Activated naive CD8-positive, alpha-beta T cell treated with anti-CD3 and anti-CD28 coated beads for 36 hours (primary cell): ENCODE data around the gene IGF1. TPM values are rescaled to one million over a fixed set of nuclear protein-coding genes. Genes with fewer than 3 reads are reported as not detected.
A peak's percentile ranks its signal among the peaks of the same experiment; 100 is the strongest.

Source experiments
- DNase-seq: peaks from one replicate; pipeline ENCODE4 v3.0.0; 2021
- H3K27ac Mint-ChIP-seq: one replicate; pipeline ENCODE4 v1.8.0; 2022; ENCODE audit warnings: mild to moderate bottlenecking, moderate library complexity, mixed read lengths
- H3K27me3 Mint-ChIP-seq: one replicate; pipeline ENCODE4 v1.8.0; 2022; ENCODE audit warnings: mild to moderate bottlenecking, mixed read lengths
- H3K36me3 Mint-ChIP-seq: one replicate; pipeline ENCODE4 v1.8.0; 2021; ENCODE audit warnings: mild to moderate bottlenecking, mixed read lengths
- H3K4me1 Mint-ChIP-seq: one replicate; pipeline ENCODE4 v1.8.0; 2021; ENCODE audit warnings: mixed read lengths
- H3K4me3 Mint-ChIP-seq: one replicate; pipeline ENCODE4 v1.8.0; 2022; ENCODE audit warnings: mild to moderate bottlenecking, moderate library complexity, mixed read lengths
- H3K9me3 Mint-ChIP-seq: one replicate; pipeline ENCODE4 v1.8.0; 2022; ENCODE audit warnings: mixed read lengths
- total RNA-seq, 2 experiments: library from RNA; stranded (reverse); gene quantifications; one replicate each; pipeline ENCODE4 v1.2.3, GENCODE V29; 2021

Gene IGF1
- total RNA-seq, 2 experiments from 2014 or later = 2.1 to 2.3 TPM

GRCh38 chr12:102507301-102507700 lies 26.9 kb upstream of the IGF1 start:
- Mint-ChIP-seq H3K9me3 (no peaks in the 10 kb centered on the region), H3K4me1 (no peaks in the 10 kb centered on the region), H3K27me3 (peaks cover 10% of the 10 kb centered on the region), H3K36me3 (no peaks in the 10 kb centered on the region), H3K27ac (no peak overlapping the region), H3K4me3 (no peak overlapping the region)
- no peak for DNase-seq

GRCh38 chr12:102504871-102505270 lies 24.5 kb upstream of the IGF1 start:
- Mint-ChIP-seq H3K4me3 (no peak overlapping the region), H3K4me1 (no peaks in the 10 kb centered on the region), H3K27ac (no peak overlapping the region), H3K9me3 (no peaks in the 10 kb centered on the region), H3K27me3 (peaks cover 22% of the 10 kb centered on the region), H3K36me3 (no peaks in the 10 kb centered on the region)
- DNase-seq = no peak

DNA sequence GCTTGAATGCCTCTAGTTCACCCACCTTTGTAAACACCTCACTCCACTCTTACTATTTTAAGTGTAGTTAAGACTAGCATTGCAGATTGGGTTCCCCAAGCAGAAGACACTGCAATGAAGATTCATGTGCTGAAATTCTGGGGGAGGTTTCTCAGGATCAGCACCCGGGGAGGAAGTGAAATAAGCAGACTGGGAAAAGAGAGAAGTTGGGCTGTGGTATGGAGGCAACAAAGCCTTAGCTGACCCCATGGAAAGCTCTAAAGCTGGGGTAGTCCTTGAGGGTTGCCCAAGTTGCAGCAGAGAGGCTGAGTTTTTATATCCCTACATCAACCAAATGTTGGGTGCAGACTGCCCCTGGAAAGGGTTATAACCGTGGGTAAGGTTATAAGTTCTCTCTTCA lies 23.9 kb upstream of the IGF1 start:
- Mint-ChIP-seq H3K4me3 (no peak overlapping the region), H3K27me3 (peaks cover 22% of the 10 kb centered on the region), H3K9me3 (no peaks in the 10 kb centered on the region), H3K36me3 (no peaks in the 10 kb centered on the region), H3K27ac (no peak overlapping the region), H3K4me1 (no peaks in the 10 kb centered on the region)
- no peak for DNase-seq

- Mint-ChIP-seq H3K4me3 (no peak overlapping the region), H3K27ac (no peak overlapping the region), H3K36me3 (no peaks in the 10 kb centered on the region), H3K4me1 (no peaks in the 10 kb centered on the region), H3K9me3 (no peaks in the 10 kb centered on the region), H3K27me3 (peaks cover 22% of the 10 kb centered on the region)
- DNase-seq = no peak
Measured at GRCh38 chr12:102503831-102504230, 23.5 kb upstream of the IGF1 start.

DNA sequence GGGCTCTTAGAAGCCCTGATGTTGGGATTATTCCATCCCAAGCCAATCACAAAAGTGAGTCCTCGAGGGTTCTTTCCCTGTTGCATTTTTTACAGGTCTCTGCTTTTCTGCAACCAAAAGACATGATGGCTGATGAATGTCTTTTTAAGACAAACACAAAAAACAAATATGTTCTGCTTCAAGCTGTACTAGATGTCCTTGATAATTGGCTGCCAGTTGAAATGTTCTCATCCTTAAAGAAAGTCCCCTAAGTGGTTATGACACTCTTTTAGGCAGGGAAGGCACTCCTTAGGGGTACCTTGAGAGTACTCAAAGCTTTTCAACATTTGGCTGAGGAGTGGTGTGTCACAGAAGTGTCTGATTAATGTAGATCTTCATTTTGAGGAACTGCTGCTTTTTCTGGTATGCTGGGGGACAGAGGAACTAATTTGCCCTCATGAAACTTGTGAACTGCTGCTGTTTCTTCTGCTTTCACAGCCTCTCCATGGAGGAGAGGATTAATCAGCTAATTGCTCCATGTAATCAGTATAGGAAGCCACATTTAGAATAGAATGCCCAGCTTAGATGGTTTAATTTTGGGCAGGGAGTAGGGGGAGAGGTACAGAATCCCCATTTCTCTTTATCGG lies 22.8 kb upstream of the IGF1 start:
- DNase-seq = no peak
- H3K4me1 Mint-ChIP-seq = no peaks in the 10 kb centered on the region
- H3K27me3 Mint-ChIP-seq = peaks cover 22% of the 10 kb centered on the region
- H3K27ac Mint-ChIP-seq = no peak overlapping the region
- no peaks in the 10 kb centered on the region for H3K36me3 Mint-ChIP-seq
- no peak overlapping the region for H3K4me3 Mint-ChIP-seq
- no peaks in the 10 kb centered on the region for H3K9me3 Mint-ChIP-seq

- H3K4me1 Mint-ChIP-seq = no peaks in the 10 kb centered on the region
- H3K27ac Mint-ChIP-seq = no peak overlapping the region
- H3K4me3 Mint-ChIP-seq = no peak overlapping the region
- H3K9me3 Mint-ChIP-seq = no peaks in the 10 kb centered on the region
- DNase-seq = no peak
- peaks cover 17% of the 10 kb centered on the region for H3K27me3 Mint-ChIP-seq
- H3K36me3 Mint-ChIP-seq = no peaks in the 10 kb centered on the region
Measured at GRCh38 chr12:102501773-102502172, 21.4 kb upstream of the IGF1 start.

DNA sequence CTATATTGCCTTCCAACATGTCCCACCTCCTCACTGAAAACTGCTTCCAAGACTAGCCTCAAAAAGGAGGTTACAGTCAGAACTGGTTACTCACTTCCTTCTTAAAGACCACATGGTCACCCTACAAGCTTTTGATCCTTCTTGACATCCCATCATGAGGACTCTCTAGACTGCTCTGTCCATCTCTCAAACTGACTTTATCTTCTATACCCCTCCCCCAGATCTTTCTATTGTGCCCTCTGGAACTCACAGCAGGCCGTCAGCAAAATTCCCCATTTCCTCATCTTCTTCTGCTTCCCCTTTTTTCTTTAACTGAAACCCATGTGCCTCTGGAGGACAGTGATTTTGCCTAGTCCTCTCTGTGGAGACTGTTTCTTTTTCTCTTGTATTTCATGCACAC lies 18.1 kb upstream of the IGF1 start:
- H3K4me1 Mint-ChIP-seq = no peaks in the 10 kb centered on the region
- no peaks in the 10 kb centered on the region for H3K36me3 Mint-ChIP-seq
- no peak overlapping the region for H3K4me3 Mint-ChIP-seq
- no peak for DNase-seq
- H3K27ac Mint-ChIP-seq = no peak overlapping the region
- peaks cover 31% of the 10 kb centered on the region for H3K27me3 Mint-ChIP-seq
- H3K9me3 Mint-ChIP-seq = peaks cover 3% of the 10 kb centered on the region

- peaks cover 38% of the 10 kb centered on the region for H3K27me3 Mint-ChIP-seq
- no peaks in the 10 kb centered on the region for H3K4me1 Mint-ChIP-seq
- peaks cover 6% of the 10 kb centered on the region for H3K9me3 Mint-ChIP-seq
- H3K27ac Mint-ChIP-seq = no peak overlapping the region
- DNase-seq = no peak
- no peaks in the 10 kb centered on the region for H3K36me3 Mint-ChIP-seq
- H3K4me3 Mint-ChIP-seq = no peak overlapping the region
Measured at GRCh38 chr12:102497743-102498142, 17.4 kb upstream of the IGF1 start.

- Mint-ChIP-seq H3K36me3 (no peaks in the 10 kb centered on the region), H3K27ac (no peak overlapping the region), H3K27me3 (peaks cover 38% of the 10 kb centered on the region), H3K4me3 (no peak overlapping the region), H3K9me3 (peaks cover 9% of the 10 kb centered on the region), H3K4me1 (no peaks in the 10 kb centered on the region)
- no peak for DNase-seq
Measured at GRCh38 chr12:102496591-102496990, 16.2 kb upstream of the IGF1 start.

GRCh38 chr12:102487226-102487625 lies 6.9 kb upstream of the IGF1 start:
- Mint-ChIP-seq H3K4me1 (peaks cover 28% of the 10 kb centered on the region), H3K27me3 (peaks cover 9% of the 10 kb centered on the region), H3K36me3 (no peaks in the 10 kb centered on the region), H3K4me3 (no peak overlapping the region), H3K27ac (no peak overlapping the region), H3K9me3 (peaks cover 7% of the 10 kb centered on the region)
- no peak for DNase-seq

DNA sequence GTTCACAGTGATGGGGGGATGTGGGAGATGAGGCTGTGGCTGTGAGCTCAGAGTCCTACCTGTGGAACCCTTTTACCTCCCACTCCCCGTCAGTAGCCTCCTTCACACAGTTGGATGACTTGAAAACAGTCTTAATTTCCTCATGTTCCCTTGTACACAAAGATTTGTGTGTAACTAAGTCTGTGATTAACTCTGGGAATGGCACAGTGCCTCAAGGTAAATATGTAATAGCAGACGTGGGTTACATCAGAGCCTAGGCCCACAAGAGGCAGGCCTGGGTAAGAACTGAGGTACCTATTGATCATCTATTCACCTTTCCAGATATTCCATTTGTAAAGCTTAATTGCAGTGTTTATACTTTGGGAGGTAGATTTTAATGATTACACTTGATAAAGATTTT lies 5.8 kb upstream of the IGF1 start:
- H3K4me1 Mint-ChIP-seq = peaks cover 37% of the 10 kb centered on the region
- H3K9me3 Mint-ChIP-seq = peaks cover 7% of the 10 kb centered on the region
- H3K36me3 Mint-ChIP-seq = peaks cover 4% of the 10 kb centered on the region
- no peak for DNase-seq
- no peak overlapping the region for H3K27ac Mint-ChIP-seq
- H3K4me3 Mint-ChIP-seq = no peak overlapping the region
- H3K27me3 Mint-ChIP-seq = peaks cover 2% of the 10 kb centered on the region

DNA sequence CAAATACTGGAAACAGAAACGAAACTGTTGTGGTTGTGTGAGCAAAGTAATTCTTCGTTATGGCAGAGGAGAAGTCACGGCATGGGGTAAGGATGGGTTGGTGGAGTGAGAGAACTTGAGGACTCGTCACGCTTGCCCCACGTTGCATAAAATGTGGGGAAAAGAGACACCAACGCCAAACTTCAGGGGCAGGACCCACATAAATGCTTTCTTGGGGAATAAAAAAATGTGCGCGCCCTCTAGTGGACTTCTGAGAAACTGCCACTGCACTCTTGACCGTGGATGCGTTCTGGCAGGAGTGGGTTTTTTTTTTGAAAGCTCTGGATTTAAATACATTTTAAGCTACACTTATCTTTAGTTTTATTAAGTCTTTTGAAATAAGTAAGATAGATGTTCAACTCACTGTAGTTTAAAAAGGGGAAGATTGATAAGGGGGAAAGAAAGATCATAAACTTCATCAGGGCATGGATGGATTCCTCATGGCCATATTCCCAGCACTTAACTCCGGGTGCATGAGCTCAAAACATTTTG lies 4.1 kb upstream of the IGF1 start:
- DNase-seq = peak; percentile 74
- Mint-ChIP-seq H3K27me3 (no peaks in the 10 kb centered on the region), H3K4me1 (peaks cover 37% of the 10 kb centered on the region), H3K27ac (peak overlapping the region; percentile 97), H3K36me3 (peaks cover 4% of the 10 kb centered on the region), H3K9me3 (peaks cover 3% of the 10 kb centered on the region), H3K4me3 (peak overlapping the region; percentile 62)

DNA sequence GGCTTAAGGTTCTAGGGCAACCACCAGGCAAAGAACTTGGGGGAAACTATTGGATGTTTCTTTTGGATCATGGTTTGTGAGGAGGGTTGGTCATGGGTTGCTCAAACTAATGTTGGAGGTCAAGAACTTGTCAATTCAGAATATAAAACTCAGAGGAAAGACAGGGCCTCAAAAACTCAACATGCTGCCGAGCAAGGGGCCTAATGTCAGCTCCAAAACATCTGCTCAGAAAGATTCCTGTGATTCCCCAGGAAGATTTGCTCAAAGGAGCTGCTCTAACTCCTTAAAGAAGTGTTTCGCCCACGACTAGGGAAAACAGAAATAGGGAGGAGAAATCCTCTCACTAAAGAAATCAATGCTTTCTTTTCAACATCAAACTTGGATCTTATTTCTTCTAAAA lies 3.7 kb upstream of the IGF1 start:
- peak overlapping the region; percentile 42 for H3K4me3 Mint-ChIP-seq
- DNase-seq = no peak
- peak overlapping the region; percentile 97 for H3K27ac Mint-ChIP-seq
- H3K36me3 Mint-ChIP-seq = peaks cover 4% of the 10 kb centered on the region
- H3K4me1 Mint-ChIP-seq = peaks cover 37% of the 10 kb centered on the region
- peaks cover 3% of the 10 kb centered on the region for H3K9me3 Mint-ChIP-seq
- H3K27me3 Mint-ChIP-seq = no peaks in the 10 kb centered on the region

- Mint-ChIP-seq H3K9me3 (peaks cover 3% of the 10 kb centered on the region), H3K4me1 (peaks cover 37% of the 10 kb centered on the region), H3K27ac (peak overlapping the region; percentile 97), H3K27me3 (no peaks in the 10 kb centered on the region), H3K36me3 (peaks cover 4% of the 10 kb centered on the region), H3K4me3 (peak overlapping the region; percentile 42)
- DNase-seq = peak; percentile 19
Measured at GRCh38 chr12:102483466-102483865, 3.1 kb upstream of the IGF1 start.

DNA sequence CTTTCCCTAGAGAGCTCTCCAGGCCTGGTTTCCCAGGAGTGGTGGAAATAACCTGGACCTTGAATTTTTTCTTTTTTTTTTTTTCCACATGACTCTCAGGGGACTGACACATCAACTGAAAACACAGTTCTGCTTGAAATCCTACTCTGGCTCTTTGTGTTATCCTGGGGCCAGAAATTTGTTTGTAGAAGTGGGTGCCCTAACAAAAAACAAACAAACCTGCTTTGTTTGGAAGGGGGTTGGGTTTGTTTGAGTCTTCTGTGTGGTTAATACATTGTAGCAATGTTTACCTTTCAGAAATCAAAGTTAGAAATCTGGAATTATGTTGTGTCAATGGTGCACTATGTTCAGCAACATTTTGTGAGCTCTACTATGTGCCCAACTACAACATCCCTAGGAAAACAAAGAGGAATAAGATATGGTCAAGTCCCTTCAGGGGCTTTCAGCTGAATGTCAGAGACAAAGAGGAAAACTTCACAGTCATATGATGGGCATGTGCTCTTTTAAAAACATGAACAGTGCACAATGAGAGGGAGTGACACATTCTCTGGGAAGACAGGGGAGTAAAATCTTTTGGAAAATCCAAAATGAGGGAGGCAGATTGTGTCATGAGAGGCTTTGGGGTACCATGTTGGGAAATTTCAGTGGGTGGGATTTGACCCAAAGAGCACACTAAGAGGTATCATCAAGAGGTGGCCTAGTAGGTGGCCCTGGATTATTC lies 1.5 kb upstream of the IGF1 start:
- Mint-ChIP-seq H3K27me3 (no peaks in the 10 kb centered on the region), H3K4me1 (peaks cover 48% of the 10 kb centered on the region), H3K4me3 (no peak overlapping the region), H3K27ac (peak overlapping the region; percentile 39), H3K9me3 (peaks cover 3% of the 10 kb centered on the region), H3K36me3 (peaks cover 4% of the 10 kb centered on the region)
- DNase-seq = no peak

DNA sequence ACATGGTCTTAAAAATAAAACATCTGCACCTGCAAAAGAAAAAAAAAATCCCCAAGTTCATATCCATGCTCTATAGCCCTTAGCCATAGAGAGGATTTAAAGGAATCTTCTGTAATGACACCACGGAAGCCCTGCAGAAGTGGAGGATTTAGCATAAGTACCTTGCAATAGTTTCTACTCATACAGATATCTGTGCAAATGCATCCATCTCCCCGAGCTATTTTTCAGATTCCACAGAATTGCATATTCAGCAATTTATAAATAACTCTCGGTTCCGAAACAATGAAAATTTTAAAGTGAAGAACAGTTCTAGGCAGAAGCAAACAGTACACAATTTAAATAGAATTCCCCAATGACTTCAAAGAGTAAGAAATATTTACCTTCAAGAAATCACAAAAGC lies 424 bp downstream of the IGF1 start:
- Mint-ChIP-seq H3K36me3 (peaks cover 4% of the 10 kb centered on the region), H3K27ac (no peak overlapping the region), H3K4me1 (peaks cover 56% of the 10 kb centered on the region), H3K9me3 (peaks cover 3% of the 10 kb centered on the region), H3K4me3 (no peak overlapping the region), H3K27me3 (peaks cover 4% of the 10 kb centered on the region)
- DNase-seq = no peak
